ENCODE results near the gene OR10K1. TPM values are rescaled to one million over a fixed set of nuclear protein-coding genes. Genes with fewer than 3 reads are reported as not detected.

The OR10K1 gene
- total RNA-seq, 1 donor from 2014 or later, result not detected

GRCh38 chr1:158516966-158517365 is 55.3 kb downstream of the OR10K1 start:
- Mint-ChIP-seq H3K9me3 (no peaks in the 10 kb centered on the region), H3K4me1 (no peaks in the 10 kb centered on the region), H3K27me3 (peaks cover 13% of the 10 kb centered on the region), H3K27ac (no peak overlapping the region), H3K36me3 (ENCODE audit: low read depth) (no peaks in the 10 kb centered on the region), H3K4me3 (no peak overlapping the region)
- no peak for DNase-seq
- intact Hi-C loops (cut with micrococcal nuclease), result no loop called here
- no peak for TF ChIP-seq CTCF (IDR thresholded peaks at IDR 0.05)
- CTCF ChIA-PET, result no interaction called here
- POLR2A ChIA-PET, result no interaction called here
- no peak for ATAC-seq (ENCODE audit: low read depth)

Other genes with a start within 250 kb of the OR10K1 start
- 1.4 and 1.6 TPM in 2 replicates for gene CD1A, start 207.4 kb upstream of the OR10K1 start, total RNA-seq
- gene CD1C, start 171.9 kb upstream of the OR10K1 start, total RNA-seq, result 37.3 and 40.8 TPM in 2 replicates
- not detected in 2 replicates for gene CD1B, start 130.3 kb upstream of the OR10K1 start, total RNA-seq
- not detected in 2 replicates for gene CD1E, start 107.9 kb upstream of the OR10K1 start, total RNA-seq
- gene OR10T2, start 62.4 kb upstream of the OR10K1 start, total RNA-seq, result not detected in 2 replicates
- gene OR10K2, start 35.6 kb upstream of the OR10K1 start, total RNA-seq, result not detected in 2 replicates
- gene OR10R2, start 10.4 kb downstream of the OR10K1 start, total RNA-seq, result not detected in 2 replicates
- gene OR6Y1, start 92.6 kb downstream of the OR10K1 start, total RNA-seq, result not detected in 2 replicates
- gene OR6P1, start 108.7 kb downstream of the OR10K1 start, total RNA-seq, result not detected in 2 replicates
- not detected in 2 replicates for gene OR10X1, start 118.1 kb downstream of the OR10K1 start, total RNA-seq
- not detected in 2 replicates for gene OR10Z1, start 143.4 kb downstream of the OR10K1 start, total RNA-seq
- gene SPTA1, start 224.9 kb downstream of the OR10K1 start, total RNA-seq, result not detected in 2 replicates
- gene OR6K2, start 238.8 kb downstream of the OR10K1 start, total RNA-seq, result not detected in 2 replicates